GM21381 (cell line): ENCODE results near the gene CASZ1.

Source experiments
- ATAC-seq: cut with Tn5 transposase; IDR thresholded peaks from one replicate; pipeline ENCODE4 v1.9.1; 2021; ENCODE audit warnings: mild to moderate bottlenecking, moderate library complexity; ENCODE audit not compliant: unreplicated experiment

CASZ1 gene

DNA sequence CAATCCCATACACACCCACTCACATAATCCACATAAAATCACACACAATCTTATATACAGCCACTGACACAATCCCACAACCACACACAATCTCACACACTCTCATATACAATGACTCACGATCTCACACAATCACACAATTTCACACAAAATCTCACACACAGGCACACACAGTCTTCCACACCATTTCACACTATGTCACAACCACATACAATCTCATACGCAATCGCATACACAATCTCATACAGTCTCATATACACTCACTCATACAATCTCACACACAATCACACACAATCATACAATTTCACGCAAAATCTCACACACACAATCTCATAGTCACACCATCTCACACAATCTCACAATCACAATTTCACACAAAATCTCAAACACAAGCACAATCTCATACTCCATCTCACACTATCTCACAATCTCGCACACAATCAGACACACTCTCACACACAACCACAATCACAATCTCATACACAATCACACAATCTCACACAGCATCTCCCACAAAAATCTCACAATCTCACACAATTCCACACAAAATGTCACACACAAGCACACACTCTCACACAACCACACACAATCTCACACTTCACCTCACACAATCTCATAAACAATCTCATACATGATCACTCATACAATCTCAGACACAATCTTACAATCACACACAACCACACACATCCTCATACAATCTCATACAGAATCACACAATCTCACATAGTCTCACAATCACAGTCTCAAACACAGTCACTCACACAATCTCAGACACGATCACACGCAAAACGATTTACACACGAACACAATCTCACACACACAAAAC is 18.5 kb downstream of the CASZ1 start:
- no peak for ATAC-seq

DNA sequence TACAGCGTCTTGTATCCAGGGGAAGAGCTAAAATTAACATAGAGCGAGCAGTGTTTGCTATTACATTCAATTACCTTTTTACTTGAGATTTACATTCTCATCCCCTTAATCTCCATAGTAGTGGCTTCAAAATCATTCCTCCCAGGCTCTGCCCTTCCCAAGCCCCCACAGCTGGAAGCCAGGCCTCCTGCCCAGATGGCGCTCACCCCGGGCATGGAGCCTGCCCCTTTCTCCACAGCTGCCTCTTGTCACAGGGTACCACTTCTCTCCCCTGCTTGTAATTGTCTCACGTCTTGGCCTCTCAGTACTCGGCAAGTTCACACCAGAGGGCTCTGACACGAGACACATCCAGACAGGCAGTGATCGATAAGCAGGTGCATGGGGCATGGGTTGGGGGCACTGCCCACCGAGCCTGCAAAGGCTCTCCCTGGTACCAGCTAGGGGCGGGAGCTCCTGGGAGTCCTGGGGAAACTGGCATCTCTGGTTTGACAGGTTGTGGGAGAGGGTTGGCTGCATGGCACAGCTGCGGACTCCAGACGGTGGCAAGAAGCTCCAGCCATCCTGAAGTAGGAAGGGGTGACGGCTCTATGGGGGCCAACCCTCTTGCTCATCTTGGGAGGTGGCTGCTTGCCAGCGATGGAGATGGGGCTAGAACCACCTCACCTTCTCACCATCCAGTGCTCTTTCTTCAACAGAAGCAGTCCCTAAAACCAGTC is 20.1 kb downstream of the CASZ1 start:
- no peak for ATAC-seq

DNA sequence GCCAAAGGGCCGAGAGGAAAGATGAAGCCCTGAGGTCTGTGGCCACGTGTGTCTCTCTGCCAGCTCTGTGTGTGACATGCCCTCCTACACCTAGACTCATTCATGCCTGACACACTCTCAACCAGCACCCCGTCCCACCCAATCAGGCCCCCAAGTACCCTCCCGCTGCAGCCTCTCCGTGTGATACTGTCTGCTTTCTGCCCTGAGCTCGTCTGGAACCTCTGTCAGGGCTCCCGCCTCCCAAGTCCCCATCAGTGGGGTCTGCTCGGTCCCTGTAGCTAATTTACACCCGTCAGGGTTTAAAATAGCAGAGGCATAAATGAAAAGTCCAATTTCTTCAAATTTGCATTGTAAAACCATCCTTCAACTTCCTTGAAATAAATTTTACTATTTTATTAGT is 20.7 kb downstream of the CASZ1 start:
- ATAC-seq, result no peak

DNA sequence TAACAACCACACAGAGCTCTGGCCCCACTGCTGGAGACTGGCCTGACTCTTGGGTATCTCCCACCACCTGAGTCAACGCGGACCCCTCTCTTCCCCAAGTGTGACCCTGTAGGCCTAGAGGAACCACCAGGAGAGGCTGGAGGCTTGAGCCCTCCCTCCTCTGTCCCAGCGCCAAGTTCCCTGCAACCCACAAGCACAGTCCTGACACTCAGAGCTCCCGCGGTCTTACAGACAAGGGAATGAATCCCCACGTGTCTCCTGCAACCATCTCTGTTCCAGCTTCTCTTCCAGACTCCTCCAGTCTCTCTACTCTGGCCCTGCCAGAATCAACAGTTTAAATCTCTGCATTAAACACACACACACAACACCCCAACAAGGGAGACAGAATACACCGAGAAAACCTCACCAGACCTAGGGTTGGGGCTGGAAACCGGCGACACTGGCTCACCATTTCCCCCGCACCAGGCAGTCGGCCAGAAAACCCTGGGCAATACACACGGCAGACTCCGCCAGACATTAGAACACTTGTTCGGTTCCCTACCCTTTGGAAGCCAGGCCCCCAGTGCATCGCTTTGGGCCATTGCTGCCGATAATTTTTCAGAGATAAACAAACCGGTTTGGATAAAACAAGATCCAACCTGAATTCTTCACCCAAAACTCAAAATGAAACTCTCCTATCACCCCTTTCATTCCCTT is 21.7 kb downstream of the CASZ1 start:
- ATAC-seq, result no peak

DNA sequence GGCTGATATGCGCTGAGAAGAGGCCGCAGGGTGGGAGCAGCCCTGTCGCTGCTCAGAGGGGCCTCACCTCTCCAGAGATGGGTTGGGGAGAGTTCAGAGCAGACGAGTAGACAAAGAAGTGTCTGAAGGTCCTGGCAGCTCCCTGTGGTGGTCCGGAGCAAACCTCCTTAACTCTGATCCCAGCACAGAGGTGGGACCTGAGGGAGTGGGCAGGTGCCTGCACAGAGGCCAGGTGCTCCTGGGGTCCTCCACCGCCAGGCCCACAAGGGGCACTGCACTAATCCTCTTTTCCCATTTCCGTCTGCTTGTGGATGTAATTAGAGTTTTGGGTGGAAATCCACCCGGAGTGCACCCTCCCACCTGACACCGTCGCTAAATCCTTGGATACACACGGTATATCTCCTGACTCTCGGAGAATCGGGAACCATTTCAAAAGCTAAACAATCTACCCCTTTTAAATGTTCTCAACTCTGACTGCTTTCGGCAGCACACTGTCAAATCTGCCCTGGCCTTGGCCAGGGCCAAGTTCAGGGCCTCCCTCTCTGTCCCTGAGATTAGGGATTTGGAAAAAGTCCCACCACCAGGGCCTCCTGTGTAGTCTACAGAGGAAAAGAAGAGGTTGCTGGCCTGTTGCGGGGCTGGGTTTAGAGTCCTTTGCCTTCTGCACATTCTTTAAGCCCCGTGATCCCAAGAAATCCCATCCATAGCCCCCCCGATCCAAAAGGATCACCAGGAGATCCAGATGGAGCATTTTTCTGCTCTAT is 22.4 kb downstream of the CASZ1 start:
- ATAC-seq, result no peak

DNA sequence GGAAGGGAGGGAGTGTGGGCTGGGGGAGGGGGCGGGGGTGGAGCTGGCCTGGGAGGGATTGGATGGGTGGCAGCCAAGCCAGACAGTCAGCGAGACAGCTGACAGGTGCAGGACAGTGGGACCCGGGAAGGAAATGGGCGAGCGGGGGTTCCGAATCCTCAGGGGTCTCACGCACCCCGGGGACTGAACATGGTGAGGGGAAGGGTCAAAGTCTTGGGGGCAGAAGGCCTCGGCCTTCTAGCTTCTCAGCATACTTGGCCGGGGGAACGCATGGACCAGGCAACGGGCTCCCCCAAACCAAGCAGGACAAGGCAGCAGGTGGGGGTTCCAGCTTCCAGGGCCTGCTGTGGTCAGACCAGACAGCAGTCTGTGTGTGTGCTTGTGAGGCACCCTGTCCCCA is 23.1 kb downstream of the CASZ1 start:
- ATAC-seq, result no peak

DNA sequence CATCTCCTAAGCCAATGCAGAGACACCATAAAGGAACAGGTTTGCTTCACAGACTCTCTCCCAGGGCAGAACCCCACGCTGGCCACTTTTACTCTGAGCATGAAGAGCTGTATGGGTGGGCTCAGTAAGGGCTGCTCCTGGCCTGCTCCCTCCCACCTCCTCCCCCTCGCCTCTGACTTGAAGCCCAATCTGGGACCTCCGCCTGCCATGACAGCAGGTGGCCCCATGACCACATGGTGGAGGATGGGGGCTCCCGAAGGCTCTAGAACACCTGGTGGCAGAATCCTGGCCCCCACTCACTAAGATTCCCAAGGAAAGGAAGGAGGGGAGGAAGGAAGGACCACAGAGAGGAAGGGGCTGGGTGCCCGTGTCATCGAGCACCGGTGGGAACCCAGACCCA is 23.7 kb downstream of the CASZ1 start:
- ATAC-seq, result no peak

DNA sequence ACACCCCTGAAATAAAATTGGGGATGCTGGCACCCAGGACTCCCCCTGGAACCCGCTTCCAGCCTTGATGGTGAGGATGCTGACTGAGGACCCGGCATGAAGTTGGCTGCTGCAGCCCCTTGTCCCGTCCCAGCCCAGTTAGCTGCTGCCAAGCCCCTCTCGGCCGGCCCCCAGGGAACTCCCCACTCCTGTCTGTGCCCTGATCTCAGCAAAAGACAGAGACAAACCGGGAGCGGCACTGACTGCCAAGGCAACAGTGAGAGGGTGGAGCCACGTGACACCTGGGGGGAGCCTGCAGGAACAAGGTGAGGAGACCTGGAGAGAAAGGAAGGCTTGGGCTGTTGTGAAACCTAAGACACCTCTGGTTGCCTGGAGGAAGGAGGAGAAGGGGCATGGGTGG is 24.7 kb downstream of the CASZ1 start:
- ATAC-seq, result no peak

DNA sequence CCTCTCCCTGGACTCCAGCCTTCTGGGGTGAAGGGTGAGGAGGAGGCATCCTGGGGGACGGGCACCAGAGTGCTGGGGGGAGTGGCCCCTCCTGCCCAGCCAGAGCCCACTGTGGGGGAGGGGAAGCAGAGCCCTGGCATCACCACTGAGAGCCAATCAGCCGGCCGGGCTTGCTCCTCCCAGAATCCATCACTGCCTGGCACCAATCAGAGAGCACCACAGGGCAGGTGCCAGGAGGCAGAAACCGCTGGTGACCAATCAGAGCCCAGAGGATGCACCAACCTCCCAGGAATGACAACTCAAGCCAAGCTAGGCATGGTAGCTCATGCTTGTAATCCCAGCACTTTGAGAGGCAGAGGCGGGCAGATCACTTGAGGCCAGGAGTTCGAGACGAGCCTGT is 27.9 kb downstream of the CASZ1 start:
- ATAC-seq, result no peak

DNA sequence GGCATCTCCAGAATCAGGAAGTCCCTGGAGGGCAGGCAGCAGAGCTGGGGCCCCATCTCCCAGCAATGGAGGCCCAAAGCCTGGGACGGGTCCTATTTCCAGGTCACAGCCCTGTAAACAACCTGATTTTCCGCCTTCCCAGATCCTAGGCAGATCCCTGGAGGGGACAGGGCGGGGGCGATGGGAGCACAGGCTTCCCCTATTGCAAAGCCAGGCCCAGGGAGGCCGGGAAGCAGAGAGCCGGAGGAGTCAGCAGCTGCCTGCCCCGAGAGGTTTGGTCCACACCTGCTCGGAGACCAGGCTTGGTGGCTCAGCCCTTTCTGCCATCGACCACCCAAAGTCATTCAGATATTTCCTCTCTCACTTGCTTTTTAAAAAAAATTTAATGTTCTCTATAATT is 29.2 kb downstream of the CASZ1 start:
- ATAC-seq, result no peak

DNA sequence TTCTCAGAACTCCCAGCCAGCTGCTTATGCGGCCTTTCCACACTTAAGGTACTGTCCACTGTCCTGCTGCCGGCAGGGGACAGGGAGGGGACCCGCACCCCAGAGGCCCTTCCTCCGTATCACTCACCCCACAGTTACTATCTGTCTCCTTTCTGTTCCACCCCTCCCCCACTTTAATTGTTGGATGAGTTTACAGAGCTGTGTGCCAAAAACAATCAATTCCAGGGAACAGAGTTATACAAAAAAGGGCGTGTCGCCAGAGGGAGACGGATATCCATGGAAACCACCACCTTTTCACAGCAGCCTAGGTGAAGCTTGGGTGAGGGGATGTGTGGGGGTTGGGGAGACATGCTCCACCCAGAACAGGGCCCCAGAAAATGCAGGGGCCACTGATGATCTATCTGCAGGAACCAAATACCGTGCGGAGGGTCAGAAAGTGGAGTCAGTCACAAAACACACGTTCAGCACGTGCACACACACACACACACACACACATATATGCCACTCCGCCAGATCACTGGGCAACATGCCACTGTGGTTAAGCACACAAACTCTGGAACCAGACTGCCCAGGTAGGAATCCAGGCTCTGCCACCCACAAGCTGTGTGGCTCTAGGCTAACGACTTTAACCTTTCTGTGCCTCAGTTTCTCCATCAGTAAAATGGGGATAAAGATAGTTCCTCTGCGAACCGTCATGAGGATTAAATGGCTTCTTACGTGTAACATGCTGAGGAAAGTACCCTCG is 30.5 kb downstream of the CASZ1 start:
- ATAC-seq, result no peak

DNA sequence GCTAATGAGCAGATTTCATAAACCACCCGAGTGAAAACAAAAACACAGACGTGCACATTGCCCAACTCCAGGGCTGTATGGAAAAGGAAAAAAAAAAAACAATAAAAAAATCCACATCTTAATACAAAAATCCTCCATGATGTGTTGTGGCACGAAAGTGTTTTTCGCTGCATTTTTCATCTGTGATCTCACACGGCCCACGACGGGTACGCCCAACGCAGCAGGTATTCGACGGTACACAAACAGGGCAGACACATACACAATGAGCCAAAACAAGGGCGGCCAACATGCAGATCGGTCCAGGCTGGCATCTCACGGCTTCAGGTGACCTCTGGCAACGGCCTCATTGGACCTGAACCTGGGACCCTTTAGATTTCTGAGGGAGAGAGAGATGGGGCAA is 31.1 kb downstream of the CASZ1 start:
- no peak for ATAC-seq

DNA sequence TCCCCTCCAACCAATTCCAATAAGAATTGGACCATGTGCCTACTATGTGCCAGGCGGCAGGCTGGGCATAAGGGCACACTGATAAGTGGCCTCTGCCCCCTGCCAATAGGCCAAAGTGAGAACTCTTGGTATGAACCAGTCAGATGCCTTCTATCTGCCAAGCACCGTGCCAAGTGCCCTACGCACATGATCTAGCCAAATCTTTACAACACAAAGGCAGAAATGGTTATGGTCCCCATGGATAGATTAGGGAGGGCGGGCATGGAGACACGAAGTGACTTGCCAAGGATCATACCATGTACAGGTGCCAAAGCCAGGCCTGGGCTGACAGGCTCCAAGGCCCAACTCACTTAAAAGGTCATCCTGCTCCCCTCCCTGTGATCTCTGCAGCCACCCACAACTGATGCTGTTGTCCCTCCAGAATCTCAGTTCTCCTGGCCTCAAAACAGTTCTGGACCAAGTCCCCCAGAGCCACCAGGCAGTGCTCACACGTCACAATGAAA is 32.1 kb downstream of the CASZ1 start:
- ATAC-seq, result no peak

DNA sequence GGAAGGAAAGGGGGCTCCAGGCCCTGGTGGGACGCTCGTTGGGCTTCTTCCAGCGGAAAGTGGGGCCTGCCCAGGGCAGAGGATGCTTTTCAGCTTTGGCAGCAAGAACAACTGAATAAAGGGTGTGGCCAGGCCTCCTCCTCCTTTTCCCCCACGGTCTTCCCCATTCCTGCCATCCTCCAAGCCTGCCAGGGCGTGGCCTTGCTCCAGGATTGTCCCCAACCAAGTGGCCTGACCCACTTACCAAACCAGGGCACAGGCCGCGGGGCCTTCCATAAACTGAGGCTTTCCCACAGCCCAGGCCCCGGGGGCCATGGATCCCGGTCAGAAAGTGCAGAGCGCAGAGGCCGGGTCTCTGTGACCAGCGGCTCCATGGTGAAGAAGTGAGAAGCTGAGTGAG is 33.6 kb downstream of the CASZ1 start:
- ATAC-seq, result no peak

DNA sequence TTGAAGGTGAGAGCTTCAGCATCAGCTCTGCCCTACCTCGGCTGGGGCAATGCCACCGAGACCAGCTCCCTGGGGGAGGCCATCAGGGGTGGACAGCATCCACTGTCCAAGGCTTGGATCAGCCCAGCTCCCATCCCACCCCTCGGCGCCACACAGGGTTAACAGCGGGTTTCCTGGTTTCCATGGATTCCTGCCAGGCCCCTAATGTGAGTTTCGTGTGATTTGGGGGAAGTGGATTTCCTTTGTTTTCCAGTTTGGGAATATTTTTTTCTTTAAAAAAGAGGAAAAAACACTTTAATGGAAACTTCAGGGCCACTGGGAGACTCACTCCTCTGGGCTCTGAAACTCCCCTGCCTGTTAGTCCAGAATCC is 34.3 kb downstream of the CASZ1 start:
- ATAC-seq, result no peak

DNA sequence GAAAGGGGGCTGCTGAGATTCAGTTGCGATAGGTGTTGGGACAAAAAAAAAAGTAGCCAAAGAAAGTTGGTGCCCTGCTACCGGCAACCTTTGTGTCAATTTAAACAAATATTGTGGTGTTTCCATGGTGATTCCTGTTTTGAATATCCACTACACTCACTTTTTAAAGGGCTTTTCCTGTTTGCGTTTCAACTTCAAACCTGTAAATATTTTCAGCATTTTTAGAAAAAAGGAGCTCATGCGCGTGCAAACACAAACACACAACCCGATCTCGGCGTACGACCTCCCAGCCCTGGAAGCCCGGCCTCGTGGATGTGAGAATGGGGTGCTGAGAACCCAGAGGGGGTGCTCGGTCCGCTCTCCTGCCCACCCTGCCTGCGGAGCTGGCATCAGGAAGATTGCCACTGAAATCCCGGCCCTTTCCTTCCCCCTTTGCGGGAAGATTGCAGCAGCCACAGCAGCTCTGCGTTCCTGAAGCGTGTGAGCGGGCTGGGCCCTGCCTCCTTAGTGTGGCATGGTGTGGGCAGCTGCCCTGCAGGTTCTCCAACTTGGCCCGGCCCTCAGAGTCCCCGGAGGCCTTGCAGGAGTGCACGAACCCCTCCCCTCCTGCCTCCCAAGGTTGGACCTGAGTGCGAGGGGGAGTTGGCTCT is 34.8 kb downstream of the CASZ1 start:
- no peak for ATAC-seq

DNA sequence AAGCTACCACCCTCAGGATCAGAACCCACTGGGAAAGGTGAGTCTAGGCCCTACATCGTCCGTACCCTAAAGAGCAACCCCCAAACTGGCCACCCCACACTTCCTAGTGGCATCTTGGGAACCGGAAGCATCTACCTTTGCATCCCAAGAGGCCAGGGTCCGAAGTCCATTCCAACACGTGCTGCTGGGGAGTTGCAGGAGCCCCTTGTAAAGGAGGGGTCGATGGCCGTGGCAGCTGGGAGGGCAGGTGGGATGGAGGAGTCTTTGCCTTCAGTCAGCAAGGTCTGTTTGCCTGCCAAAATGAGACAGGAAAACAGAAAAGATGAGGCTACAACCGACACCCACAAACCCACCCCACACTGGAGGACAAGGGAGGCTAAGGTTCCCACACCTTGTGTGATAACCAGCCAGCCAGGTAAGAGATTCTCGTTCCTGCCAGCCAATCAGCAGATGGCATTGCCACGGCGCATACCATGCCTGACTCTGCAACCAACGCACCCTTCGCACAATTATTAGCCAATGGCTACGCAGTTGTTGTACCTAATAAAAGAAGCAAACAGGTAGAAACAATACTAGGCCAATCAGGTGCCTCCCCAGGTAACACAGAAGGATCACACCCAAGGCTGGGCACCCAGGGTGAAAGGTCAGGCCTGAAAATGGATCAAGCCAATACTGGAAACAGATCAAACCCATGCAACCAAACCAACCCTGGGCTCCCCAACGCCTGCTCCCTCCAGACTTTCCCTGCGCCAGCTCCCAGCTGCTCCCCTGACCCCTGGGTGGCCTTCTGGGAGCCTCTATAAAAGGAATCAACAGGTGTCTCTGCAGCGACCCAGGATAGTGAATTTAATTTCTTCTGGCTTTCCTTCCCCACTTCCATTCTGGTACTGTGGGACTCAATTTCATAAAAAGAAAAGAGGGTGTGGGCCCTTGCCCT is 35.6 kb downstream of the CASZ1 start:
- ATAC-seq, result no peak

DNA sequence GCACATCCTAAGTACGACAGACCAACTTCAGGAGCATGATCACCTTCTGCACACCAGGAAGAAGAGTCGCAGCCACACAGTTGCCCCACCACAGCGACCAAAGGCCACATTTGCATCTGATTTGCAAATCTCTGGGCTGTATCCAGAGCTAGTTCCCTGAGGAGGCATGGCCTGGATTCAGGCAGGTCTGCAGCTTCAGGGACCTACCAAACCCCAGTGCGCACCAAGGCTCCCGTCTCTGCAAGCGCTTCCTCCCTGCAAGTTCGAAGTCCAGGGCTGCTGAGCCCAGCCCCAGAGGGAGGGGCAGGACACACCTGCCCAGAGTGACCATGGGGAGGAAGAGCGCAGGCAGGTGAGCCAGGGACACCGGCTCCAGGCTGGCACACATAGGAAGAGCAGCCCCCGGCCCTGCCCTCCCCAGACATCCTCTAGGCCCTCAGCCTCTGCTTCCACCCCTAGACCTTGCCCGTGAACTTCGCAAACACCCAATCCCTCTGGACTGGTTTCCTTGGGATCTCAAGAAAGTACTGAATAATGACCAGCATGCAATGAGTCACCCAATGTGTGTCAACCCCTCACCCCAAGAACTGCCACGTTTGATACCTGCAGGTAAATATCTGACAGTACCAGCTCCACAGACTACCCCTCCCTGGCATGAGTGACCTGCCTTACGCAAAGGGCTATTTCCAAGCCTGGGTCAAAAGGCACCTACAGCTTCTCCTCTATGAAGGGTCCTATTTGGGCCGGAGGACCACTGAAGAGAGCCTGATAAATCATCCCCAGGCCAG is 36.8 kb downstream of the CASZ1 start:
- no peak for ATAC-seq
